WTC11 (cell line): ENCODE data around the gene IRF2. TPM values are rescaled to one million over a fixed set of nuclear protein-coding genes. Genes with fewer than 3 reads are reported as not detected.

ENCODE experiments used
- ATAC-seq: fragments of 200-7000 bp; cut with Tn5 transposase; 2 replicates; pipeline ENCODE4 v1.10.0; 2021; ENCODE audit warnings: mild to moderate bottlenecking, moderate library complexity
- CTCF ChIA-PET: fragments of 300-600 bp; sonication (Branson Sonifier 250); formaldehyde crosslinking; loops from one replicate; lab custom pipeline; 2021; ENCODE audit warnings: antibody characterized with exemption; lab: Charles Lee
- POLR2A ChIA-PET: fragments of 350-600 bp; sonication (Branson Sonifier 250); formaldehyde crosslinking; loops from one replicate; lab custom pipeline; 2021; ENCODE audit warnings: antibody characterized with exemption; lab: Charles Lee
- DNase-seq: peaks from one replicate; pipeline ENCODE4 v3.0.0; 2021; ENCODE audit warnings: low spot score
- H3K27ac Mint-ChIP-seq: 2 replicates; pipeline ENCODE4 v1.8.0; 2021; ENCODE audit warnings: mixed read lengths
- H3K27me3 Mint-ChIP-seq: 2 replicates; pipeline ENCODE4 v1.8.0; 2021; ENCODE audit warnings: low read depth, mild to moderate bottlenecking, moderate library complexity, mixed read lengths
- H3K36me3 Mint-ChIP-seq: 2 replicates; pipeline ENCODE4 v1.8.0; 2021; ENCODE audit warnings: mixed read lengths
- H3K4me1 Mint-ChIP-seq: 2 replicates; pipeline ENCODE4 v1.8.0; 2022; ENCODE audit warnings: mixed read lengths
- H3K4me3 Mint-ChIP-seq: 2 replicates; pipeline ENCODE4 v1.8.0; 2021; ENCODE audit warnings: mild to moderate bottlenecking, moderate library complexity, mixed read lengths
- H3K9me3 Mint-ChIP-seq: 2 replicates; pipeline ENCODE4 v1.8.0; 2021; ENCODE audit warnings: mixed read lengths
- EMX1 ChIP-seq: fragments of 250-450 bp; sonication (Bioruptor Pico); IDR thresholded peaks from 2 replicates; pipeline ENCODE4 v1.8.0; 2021; ENCODE audit warnings: mild to moderate bottlenecking
- FOXK1 ChIP-seq: sonication (generic); formaldehyde crosslinking; IDR thresholded peaks from 2 replicates; pipeline ENCODE4 v1.8.0; 2022; ENCODE audit warnings: mild to moderate bottlenecking, moderate library complexity, missing genetic modification reagents
- HMGA2 ChIP-seq: fragments of 250-450 bp; sonication (Bioruptor Pico); IDR thresholded peaks from 2 replicates; pipeline ENCODE4 v1.4.0; 2021; ENCODE audit warnings: mild to moderate bottlenecking, moderate library complexity
- KAT7 ChIP-seq: sonication (generic); formaldehyde crosslinking; IDR thresholded peaks from 2 replicates; pipeline ENCODE4 v1.8.1; 2023; ENCODE audit warnings: missing genetic modification reagents, mild to moderate bottlenecking, borderline replicate concordance
- MXD4 ChIP-seq: fragments of 250-450 bp; sonication (Bioruptor Pico); IDR thresholded peaks from 2 replicates; pipeline ENCODE4 v1.8.0; 2021; ENCODE audit warnings: mild to moderate bottlenecking, moderate library complexity, borderline replicate concordance
- NFYB ChIP-seq: sonication (generic); formaldehyde crosslinking; conservative IDR thresholded peaks from 2 replicates; pipeline ENCODE4 v1.8.0; 2022; ENCODE audit warnings: low read depth, missing genetic modification reagents
- TEAD1 ChIP-seq: sonication (generic); formaldehyde crosslinking; IDR thresholded peaks from 2 replicates; pipeline ENCODE4 v1.8.0; 2022; ENCODE audit warnings: mild to moderate bottlenecking, missing genetic modification reagents
- ZBTB21 ChIP-seq: sonication (generic); formaldehyde crosslinking; IDR thresholded peaks from 2 replicates; pipeline ENCODE4 v1.8.1; 2023; ENCODE audit warnings: mild to moderate bottlenecking, missing genetic modification reagents, borderline replicate concordance
- ZNF138 ChIP-seq: sonication (generic); formaldehyde crosslinking; conservative IDR thresholded peaks from 2 replicates; pipeline ENCODE4 v1.8.1; 2022; ENCODE audit warnings: mild to moderate bottlenecking, moderate library complexity, missing genetic modification reagents
- ZNF317 ChIP-seq: sonication (generic); formaldehyde crosslinking; IDR thresholded peaks from 2 replicates; pipeline ENCODE4 v1.8.1; 2023; ENCODE audit warnings: low read depth, mild to moderate bottlenecking, moderate library complexity, missing genetic modification reagents, borderline replicate concordance
- total RNA-seq: library from RNA; stranded (reverse); gene quantifications from 3 replicates; pipeline ENCODE4 v1.2.3, GENCODE V29; 2021
- TF ChIP-seq, protein P1 (sequence below): sonication (generic); formaldehyde crosslinking; IDR thresholded peaks from 2 replicates; pipeline ENCODE4 v1.8.1; 2023; ENCODE audit warnings: mild to moderate bottlenecking, missing genetic modification reagents
- TF ChIP-seq, protein P2 (sequence below): sonication (generic); formaldehyde crosslinking; IDR thresholded peaks from 2 replicates; pipeline ENCODE4 v1.8.0; 2022; ENCODE audit warnings: mild to moderate bottlenecking, missing genetic modification reagents
- TF ChIP-seq, protein P3 (sequence below): sonication (generic); formaldehyde crosslinking; conservative IDR thresholded peaks from 2 replicates; pipeline ENCODE4 v1.8.1; 2022; ENCODE audit warnings: mild to moderate bottlenecking, missing genetic modification reagents
- TF ChIP-seq, protein P4 (sequence below): sonication (generic); formaldehyde crosslinking; IDR thresholded peaks from 2 replicates; pipeline ENCODE4 v1.8.1; 2023; ENCODE audit warnings: mild to moderate bottlenecking, missing genetic modification reagents, borderline replicate concordance
- TF ChIP-seq, protein P5 (sequence below): sonication (generic); formaldehyde crosslinking; IDR thresholded peaks from 2 replicates; pipeline ENCODE4 v1.8.1; 2022; ENCODE audit warnings: low read depth, mild to moderate bottlenecking, moderate library complexity, missing genetic modification reagents, borderline replicate concordance

IRF2 gene
- total RNA-seq, 1 experiment from 2014 or later, result 11.8 TPM

DNA sequence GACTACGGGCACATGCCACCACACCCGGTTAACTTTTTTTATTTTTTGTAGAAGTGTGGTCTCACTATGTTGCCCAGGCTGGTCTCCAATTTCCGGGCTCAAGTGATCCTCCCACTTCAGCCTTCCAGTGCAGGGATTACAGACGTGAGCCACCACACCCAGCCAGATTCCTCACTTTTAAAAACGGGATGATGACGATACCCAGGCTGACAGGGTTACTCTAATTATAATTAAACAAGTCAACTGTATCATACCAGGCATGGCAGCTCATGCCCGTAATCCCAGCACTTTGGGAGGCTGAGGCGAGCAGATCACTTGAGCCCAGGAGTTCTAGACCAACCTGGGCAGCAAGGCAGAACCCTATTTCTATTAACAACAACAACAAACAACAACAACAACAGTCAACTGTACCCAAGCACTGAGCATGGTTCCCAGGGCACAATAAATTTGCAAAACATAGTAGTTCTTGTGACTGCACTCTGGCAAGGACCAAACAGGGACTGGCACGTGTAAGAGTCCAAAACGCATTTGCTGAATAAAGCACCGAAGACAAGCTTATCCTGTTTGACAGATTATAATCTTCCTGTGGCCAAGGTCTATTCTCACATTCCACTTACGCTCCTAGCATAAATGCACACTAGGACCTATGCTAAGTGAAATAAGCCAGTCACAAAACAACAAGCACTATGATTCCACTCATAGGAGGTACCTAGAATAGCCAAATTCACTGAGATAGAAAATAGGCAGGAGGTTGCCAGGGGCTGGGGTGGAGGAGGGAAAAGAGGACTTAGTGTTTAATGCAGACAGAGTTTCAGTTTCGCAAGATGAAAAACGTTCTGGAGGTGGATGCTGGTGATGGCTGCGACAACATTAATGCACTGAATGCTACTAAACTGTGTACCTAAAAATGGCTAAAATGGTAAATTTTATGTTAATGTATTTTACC lies 77.5 kb downstream of the IRF2 start (continued):
- TF ChIP-seq, protein P1, sequence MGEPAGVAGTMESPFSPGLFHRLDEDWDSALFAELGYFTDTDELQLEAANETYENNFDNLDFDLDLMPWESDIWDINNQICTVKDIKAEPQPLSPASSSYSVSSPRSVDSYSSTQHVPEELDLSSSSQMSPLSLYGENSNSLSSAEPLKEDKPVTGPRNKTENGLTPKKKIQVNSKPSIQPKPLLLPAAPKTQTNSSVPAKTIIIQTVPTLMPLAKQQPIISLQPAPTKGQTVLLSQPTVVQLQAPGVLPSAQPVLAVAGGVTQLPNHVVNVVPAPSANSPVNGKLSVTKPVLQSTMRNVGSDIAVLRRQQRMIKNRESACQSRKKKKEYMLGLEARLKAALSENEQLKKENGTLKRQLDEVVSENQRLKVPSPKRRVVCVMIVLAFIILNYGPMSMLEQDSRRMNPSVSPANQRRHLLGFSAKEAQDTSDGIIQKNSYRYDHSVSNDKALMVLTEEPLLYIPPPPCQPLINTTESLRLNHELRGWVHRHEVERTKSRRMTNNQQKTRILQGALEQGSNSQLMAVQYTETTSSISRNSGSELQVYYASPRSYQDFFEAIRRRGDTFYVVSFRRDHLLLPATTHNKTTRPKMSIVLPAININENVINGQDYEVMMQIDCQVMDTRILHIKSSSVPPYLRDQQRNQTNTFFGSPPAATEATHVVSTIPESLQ, result no peak
- TF ChIP-seq ZNF317 (CRISPR knock-in tag), result no peak
- TF ChIP-seq, all 79 proteins: peak for 0

DNA sequence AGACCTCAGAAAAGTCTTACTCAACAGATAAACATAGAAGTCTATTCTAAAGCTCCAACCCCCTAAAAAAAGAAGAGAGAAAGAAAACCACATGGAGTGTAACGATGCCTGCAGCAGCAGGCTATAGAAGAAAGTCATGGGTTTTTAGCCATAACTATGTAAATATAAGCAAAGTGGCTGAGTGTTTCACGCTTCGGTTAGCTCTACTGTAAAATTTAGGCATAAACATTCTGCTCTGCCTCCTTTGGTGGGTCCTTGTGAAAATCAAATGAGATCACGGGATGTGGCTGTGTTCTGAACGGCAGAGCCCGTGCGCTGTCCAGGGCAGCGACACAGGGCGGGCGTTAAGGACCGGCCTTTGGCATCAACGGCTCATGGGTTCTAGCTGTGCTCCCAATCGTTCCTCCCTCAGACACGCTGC lies 78.4 kb downstream of the IRF2 start:
- no peak overlapping the region for H3K4me3 Mint-ChIP-seq
- ATAC-seq (no peak), DNase-seq (no peak)
- H3K4me1 Mint-ChIP-seq, result peaks cover 21% of the 10 kb centered on the region
- no peak for TF ChIP-seq MXD4 (CRISPR knock-in tag)
- TF ChIP-seq ZBTB21 (CRISPR knock-in tag), result no peak
- TF ChIP-seq, protein P2, sequence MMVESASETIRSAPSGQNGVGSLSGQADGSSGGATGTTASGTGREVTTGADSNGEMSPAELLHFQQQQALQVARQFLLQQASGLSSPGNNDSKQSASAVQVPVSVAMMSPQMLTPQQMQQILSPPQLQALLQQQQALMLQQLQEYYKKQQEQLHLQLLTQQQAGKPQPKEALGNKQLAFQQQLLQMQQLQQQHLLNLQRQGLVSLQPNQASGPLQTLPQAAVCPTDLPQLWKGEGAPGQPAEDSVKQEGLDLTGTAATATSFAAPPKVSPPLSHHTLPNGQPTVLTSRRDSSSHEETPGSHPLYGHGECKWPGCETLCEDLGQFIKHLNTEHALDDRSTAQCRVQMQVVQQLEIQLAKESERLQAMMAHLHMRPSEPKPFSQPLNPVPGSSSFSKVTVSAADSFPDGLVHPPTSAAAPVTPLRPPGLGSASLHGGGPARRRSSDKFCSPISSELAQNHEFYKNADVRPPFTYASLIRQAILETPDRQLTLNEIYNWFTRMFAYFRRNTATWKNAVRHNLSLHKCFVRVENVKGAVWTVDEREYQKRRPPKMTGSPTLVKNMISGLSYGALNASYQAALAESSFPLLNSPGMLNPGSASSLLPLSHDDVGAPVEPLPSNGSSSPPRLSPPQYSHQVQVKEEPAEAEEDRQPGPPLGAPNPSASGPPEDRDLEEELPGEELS (CRISPR knock-in tag), result no peak
- TF ChIP-seq EMX1 (CRISPR knock-in tag), result no peak
- TF ChIP-seq HMGA2 (CRISPR knock-in tag), result no peak
- TF ChIP-seq KAT7 (CRISPR knock-in tag), result no peak
- TF ChIP-seq, protein P3, sequence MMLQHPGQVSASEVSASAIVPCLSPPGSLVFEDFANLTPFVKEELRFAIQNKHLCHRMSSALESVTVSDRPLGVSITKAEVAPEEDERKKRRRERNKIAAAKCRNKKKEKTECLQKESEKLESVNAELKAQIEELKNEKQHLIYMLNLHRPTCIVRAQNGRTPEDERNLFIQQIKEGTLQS (CRISPR knock-in tag), result no peak
- TF ChIP-seq, protein P4, sequence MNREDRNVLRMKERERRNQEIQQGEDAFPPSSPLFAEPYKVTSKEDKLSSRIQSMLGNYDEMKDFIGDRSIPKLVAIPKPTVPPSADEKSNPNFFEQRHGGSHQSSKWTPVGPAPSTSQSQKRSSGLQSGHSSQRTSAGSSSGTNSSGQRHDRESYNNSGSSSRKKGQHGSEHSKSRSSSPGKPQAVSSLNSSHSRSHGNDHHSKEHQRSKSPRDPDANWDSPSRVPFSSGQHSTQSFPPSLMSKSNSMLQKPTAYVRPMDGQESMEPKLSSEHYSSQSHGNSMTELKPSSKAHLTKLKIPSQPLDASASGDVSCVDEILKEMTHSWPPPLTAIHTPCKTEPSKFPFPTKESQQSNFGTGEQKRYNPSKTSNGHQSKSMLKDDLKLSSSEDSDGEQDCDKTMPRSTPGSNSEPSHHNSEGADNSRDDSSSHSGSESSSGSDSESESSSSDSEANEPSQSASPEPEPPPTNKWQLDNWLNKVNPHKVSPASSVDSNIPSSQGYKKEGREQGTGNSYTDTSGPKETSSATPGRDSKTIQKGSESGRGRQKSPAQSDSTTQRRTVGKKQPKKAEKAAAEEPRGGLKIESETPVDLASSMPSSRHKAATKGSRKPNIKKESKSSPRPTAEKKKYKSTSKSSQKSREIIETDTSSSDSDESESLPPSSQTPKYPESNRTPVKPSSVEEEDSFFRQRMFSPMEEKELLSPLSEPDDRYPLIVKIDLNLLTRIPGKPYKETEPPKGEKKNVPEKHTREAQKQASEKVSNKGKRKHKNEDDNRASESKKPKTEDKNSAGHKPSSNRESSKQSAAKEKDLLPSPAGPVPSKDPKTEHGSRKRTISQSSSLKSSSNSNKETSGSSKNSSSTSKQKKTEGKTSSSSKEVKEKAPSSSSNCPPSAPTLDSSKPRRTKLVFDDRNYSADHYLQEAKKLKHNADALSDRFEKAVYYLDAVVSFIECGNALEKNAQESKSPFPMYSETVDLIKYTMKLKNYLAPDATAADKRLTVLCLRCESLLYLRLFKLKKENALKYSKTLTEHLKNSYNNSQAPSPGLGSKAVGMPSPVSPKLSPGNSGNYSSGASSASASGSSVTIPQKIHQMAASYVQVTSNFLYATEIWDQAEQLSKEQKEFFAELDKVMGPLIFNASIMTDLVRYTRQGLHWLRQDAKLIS (CRISPR knock-in tag), result no peak
- no peak for TF ChIP-seq ZNF138 (CRISPR knock-in tag)
- no peak for TF ChIP-seq TEAD1 (CRISPR knock-in tag)
- no peak for TF ChIP-seq NFYB (CRISPR knock-in tag)
- TF ChIP-seq, protein P5, sequence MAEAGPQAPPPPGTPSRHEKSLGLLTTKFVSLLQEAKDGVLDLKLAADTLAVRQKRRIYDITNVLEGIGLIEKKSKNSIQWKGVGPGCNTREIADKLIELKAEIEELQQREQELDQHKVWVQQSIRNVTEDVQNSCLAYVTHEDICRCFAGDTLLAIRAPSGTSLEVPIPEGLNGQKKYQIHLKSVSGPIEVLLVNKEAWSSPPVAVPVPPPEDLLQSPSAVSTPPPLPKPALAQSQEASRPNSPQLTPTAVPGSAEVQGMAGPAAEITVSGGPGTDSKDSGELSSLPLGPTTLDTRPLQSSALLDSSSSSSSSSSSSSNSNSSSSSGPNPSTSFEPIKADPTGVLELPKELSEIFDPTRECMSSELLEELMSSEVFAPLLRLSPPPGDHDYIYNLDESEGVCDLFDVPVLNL (CRISPR knock-in tag), result no peak
- no peak for TF ChIP-seq FOXK1 (CRISPR knock-in tag)
- peaks cover 8% of the 10 kb centered on the region for H3K9me3 Mint-ChIP-seq
- ChIA-PET CTCF (no interaction called here), POLR2A (interaction anchor here (0.8 kb wide), 1 partner anchor 21 kb away, joined by 5 read pairs; no protein-coding TSS in a partner anchor)
- peaks cover 64% of the 10 kb centered on the region for H3K36me3 Mint-ChIP-seq
- no peaks in the 10 kb centered on the region for H3K27me3 Mint-ChIP-seq
- peak overlapping the region; percentile 83 for H3K27ac Mint-ChIP-seq
